ENCODE measurements around the gene FAM170B. TPM values are rescaled to one million over a fixed set of nuclear protein-coding genes. Genes with fewer than 3 reads are reported as not detected.

Gene FAM170B
- total and polyA plus RNA-seq, 7 donors, result not detected

DNA sequence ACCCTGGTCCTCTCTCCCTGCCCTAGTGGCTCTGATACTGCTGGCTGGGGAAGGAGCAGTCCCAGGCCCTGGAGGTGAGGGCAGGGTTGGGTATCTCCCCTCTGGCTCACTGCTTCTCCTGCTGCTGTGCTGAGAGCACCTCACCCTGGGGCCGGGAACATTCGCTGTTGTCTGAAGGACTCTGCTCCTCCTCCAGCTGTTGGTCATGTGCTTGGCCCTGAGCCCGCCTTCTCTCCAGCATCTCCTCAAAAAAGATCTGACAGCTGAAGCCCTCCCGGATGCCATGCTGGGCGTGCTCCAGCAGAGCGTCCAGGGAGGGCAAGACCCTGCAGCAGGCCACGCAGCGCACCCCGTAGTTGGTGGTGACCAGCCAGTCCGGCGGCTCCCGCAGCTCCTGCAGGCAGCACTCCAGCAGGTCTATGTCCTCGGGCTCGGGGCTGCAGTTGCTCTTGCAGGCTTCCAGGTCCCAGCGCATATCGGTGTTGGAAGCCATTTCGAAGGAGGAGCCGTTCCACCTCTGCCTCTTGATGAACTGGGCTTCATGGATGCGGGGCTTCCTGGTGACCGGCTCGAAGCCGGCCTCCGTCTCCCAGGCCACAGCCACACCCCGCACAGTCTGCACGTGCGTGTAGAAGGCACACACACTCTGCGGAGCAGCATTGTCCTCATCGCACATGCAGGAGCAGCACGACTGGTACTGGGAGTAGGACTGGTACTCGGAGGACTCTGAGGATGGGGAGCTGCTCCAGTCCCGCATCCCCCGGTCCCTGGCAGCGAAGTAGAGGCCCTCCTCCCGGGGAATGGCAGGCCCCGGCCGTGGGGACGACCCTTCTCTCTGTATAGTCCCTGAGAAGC is 2.1 kb downstream of the FAM170B start:
- WGBS, 2 donors, result 80 to 85% methylated on average over 37 of the region's 37 CpGs
- TF ChIP-seq POLR2A (IDR thresholded peaks at IDR 0.05), result no peak
- TF ChIP-seq, protein P1, sequence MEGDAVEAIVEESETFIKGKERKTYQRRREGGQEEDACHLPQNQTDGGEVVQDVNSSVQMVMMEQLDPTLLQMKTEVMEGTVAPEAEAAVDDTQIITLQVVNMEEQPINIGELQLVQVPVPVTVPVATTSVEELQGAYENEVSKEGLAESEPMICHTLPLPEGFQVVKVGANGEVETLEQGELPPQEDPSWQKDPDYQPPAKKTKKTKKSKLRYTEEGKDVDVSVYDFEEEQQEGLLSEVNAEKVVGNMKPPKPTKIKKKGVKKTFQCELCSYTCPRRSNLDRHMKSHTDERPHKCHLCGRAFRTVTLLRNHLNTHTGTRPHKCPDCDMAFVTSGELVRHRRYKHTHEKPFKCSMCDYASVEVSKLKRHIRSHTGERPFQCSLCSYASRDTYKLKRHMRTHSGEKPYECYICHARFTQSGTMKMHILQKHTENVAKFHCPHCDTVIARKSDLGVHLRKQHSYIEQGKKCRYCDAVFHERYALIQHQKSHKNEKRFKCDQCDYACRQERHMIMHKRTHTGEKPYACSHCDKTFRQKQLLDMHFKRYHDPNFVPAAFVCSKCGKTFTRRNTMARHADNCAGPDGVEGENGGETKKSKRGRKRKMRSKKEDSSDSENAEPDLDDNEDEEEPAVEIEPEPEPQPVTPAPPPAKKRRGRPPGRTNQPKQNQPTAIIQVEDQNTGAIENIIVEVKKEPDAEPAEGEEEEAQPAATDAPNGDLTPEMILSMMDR (IDR thresholded peaks at IDR 0.05), result no peak
- no peak for TF ChIP-seq EP300 (IDR thresholded peaks at IDR 0.05)
- TF ChIP-seq POLR2AphosphoS5 (IDR thresholded peaks at IDR 0.05), result no peak
- intact Hi-C loops (cut with DNase I), result no loop called here
- Histone ChIP-seq H3K27me3 (no peaks in the 10 kb centered on the region), H3K4me1 (no peaks in the 10 kb centered on the region), H3K9me3 (no peaks in the 10 kb centered on the region), H3K36me3 (no peaks in the 10 kb centered on the region), H3K4me3 (no peak overlapping the region), H3K27ac (no peak overlapping the region)
- DNase-seq, result no peak

DNA sequence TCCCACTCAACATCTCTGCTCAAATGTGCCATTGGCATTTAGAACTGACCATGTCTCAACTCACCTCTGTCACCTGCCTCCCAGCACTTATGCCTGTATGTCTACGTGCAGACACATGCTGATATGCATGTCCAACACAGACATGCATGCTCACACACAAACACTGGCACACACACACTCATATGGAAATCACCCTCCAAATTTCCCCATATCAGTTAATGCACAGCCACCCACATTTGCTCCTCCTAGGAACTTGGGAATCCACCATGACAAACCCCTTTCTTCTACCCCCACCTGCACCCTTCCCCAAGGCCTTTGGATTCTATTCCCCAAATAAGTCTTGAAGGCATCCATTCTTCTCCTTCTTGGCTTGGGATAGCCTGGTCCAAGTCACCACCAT is 4.4 kb downstream of the FAM170B start:
- no peak overlapping the region for H3K4me3 ChIP-seq
- H3K9me3 ChIP-seq, result no peaks in the 10 kb centered on the region
- H3K4me1 ChIP-seq, result no peaks in the 10 kb centered on the region
- intact Hi-C loops (cut with DNase I), result no loop called here
- no peak for TF ChIP-seq POLR2AphosphoS5 (IDR thresholded peaks at IDR 0.05)
- no peak for TF ChIP-seq POLR2A (IDR thresholded peaks at IDR 0.05)
- TF ChIP-seq EP300 (IDR thresholded peaks at IDR 0.05), result no peak
- TF ChIP-seq, protein P1 (IDR thresholded peaks at IDR 0.05), result no peak
- H3K27ac ChIP-seq, result no peak overlapping the region
- DNase-seq, result no peak
- H3K36me3 ChIP-seq, result no peaks in the 10 kb centered on the region
- 81 to 88% methylated on average over 1 of the region's 1 CpG for WGBS, 2 donors
- no peaks in the 10 kb centered on the region for H3K27me3 ChIP-seq

DNA sequence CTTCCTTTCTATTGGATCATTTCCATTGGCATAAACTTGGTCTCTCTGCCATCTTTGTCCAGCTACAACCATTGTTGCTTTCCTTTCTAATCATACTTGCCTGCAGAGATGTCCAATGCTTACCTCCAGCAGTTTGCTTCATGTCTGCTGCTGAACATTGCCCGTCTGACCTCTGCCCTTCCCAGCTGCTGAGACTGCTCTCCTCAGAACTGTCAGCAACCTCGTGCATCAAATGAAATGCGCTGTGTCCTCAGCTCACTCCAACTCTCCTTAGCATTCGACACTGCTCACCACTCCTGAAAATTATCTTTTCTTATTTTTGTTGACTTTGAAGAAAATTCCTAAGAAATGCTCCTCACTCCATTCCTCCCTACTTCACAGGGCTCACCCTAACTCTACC is 5.0 kb downstream of the FAM170B start:
- intact Hi-C loops (cut with DNase I), result no loop called here
- TF ChIP-seq EP300 (IDR thresholded peaks at IDR 0.05), result no peak
- TF ChIP-seq, protein P1 (IDR thresholded peaks at IDR 0.05), result no peak
- TF ChIP-seq POLR2A (IDR thresholded peaks at IDR 0.05), result no peak
- TF ChIP-seq POLR2AphosphoS5 (IDR thresholded peaks at IDR 0.05), result no peak
- Histone ChIP-seq H3K4me3 (no peak overlapping the region), H3K27ac (no peak overlapping the region), H3K27me3 (no peaks in the 10 kb centered on the region), H3K9me3 (no peaks in the 10 kb centered on the region), H3K36me3 (no peaks in the 10 kb centered on the region), H3K4me1 (no peaks in the 10 kb centered on the region)
- WGBS, 2 donors, result 74 to 86% methylated on average over 4 of the region's 4 CpGs
- DNase-seq, result no peak

DNA sequence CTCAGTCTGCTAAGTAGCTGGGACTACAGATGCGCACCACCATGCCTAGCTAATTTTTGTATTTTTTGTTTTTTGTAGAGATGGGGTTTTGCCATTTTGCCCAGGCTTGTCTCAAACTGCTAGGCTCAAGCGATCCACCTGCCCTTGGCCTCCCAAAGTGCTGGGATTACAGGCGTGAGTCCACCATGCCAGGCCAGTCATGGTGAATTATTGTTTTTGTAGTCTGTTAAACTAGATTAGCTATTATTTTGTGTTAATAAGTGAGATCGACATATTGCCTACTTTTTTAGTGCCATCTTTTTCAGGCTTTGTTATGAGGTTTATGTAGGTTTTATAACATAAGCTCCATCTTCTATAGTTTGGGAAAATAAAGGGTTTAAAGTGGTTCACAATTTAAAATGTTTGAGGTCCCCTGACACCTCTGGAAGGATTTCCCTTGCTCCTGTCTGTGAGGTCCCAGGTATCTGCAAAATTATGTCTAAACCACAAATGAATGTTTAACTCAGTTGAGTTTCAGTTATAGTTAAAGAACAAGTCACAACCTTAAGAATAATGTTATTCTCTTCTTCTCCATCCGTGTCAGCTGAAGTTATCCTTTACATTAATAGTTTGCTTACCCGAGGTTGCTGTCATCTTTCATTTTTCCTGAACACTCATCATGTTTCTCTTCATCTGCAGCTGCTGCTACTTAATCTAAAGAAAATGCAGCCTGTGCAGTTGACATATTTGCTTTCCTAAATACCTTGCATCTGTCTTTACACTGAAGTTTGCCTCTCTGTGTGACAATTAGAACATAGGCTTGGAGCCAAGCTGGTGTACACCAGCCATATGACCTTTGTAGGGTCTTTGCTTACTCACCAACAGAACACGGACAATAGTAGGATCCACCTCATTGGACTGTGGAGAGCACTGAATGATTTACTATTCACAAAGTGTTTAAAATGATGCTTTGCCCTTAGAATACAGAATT is 9.6 kb downstream of the FAM170B start:
- H3K4me3 ChIP-seq, result no peak overlapping the region
- 86 to 87% methylated on average over 7 of the region's 7 CpGs for WGBS, 2 donors
- DNase-seq, result no peak
- H3K4me1 ChIP-seq, result no peaks in the 10 kb centered on the region
- intact Hi-C loops (cut with DNase I), result no loop called here
- TF ChIP-seq POLR2AphosphoS5 (IDR thresholded peaks at IDR 0.05), result no peak
- TF ChIP-seq POLR2A (IDR thresholded peaks at IDR 0.05), result no peak
- TF ChIP-seq, protein P1 (IDR thresholded peaks at IDR 0.05), result no peak
- no peak for TF ChIP-seq EP300 (IDR thresholded peaks at IDR 0.05)
- no peaks in the 10 kb centered on the region for H3K36me3 ChIP-seq
- no peaks in the 10 kb centered on the region for H3K9me3 ChIP-seq
- no peaks in the 10 kb centered on the region for H3K27me3 ChIP-seq
- H3K27ac ChIP-seq, result no peak overlapping the region

Measured in sigmoid colon (tissue), 7 donors.